Hepatocyte (in vitro differentiated cells): ENCODE data around the gene MRGPRE. TPM values are rescaled to one million over a fixed set of nuclear protein-coding genes. Genes with fewer than 3 reads are reported as not detected.

ENCODE experiments used
- DNase-seq: peaks from one replicate; pipeline ENCODE4 v3.0.0-alpha.2; 2016; ENCODE audit warnings: low spot score
- H2AFZ ChIP-seq: fragments of 200-600 bp; sonication (generic); 2 replicates; pipeline ENCODE4 v1.6.0; 2016; ENCODE audit warnings: antibody characterized with exemption, mild to moderate bottlenecking
- H3K27ac ChIP-seq: fragments of 200-600 bp; sonication (generic); 2 replicates; pipeline ENCODE4 v1.5.1; 2016; ENCODE audit warnings: mild to moderate bottlenecking
- H3K27me3 ChIP-seq: fragments of 200-600 bp; sonication (generic); 2 replicates; pipeline ENCODE4 v1.6.1; 2016
- H3K36me3 ChIP-seq: fragments of 200-600 bp; sonication (generic); replicated peaks from 2 replicates; pipeline ENCODE4 v1.5.1; 2016; ENCODE audit warnings: low read depth; ENCODE audit not compliant: insufficient read depth
- H3K4me1 ChIP-seq: fragments of 200-600 bp; sonication (generic); 2 replicates; pipeline ENCODE4 v1.5.1; 2016; ENCODE audit warnings: mild to moderate bottlenecking, moderate library complexity; ENCODE audit not compliant: insufficient read depth
- H3K4me2 ChIP-seq: fragments of 200-600 bp; sonication (generic); 2 replicates; pipeline ENCODE4 v1.6.0; 2016
- H3K4me3 ChIP-seq: fragments of 200-600 bp; sonication (generic); 2 replicates; pipeline ENCODE4 v1.5.1; 2016; ENCODE audit warnings: mild to moderate bottlenecking
- H3K79me2 ChIP-seq: fragments of 200-600 bp; sonication (generic); 2 replicates; pipeline ENCODE4 v1.6.0; 2017; ENCODE audit warnings: mild to moderate bottlenecking
- H3K9me2 ChIP-seq: fragments of 200-600 bp; sonication (generic); replicated peaks from 2 replicates; pipeline ENCODE4 v1.6.0; 2017; ENCODE audit warnings: mild to moderate bottlenecking; ENCODE audit not compliant: insufficient read depth
- H3K9me3 ChIP-seq: fragments of 200-600 bp; sonication (generic); 2 replicates; pipeline ENCODE4 v1.5.1; 2016; ENCODE audit warnings: low read depth, mild to moderate bottlenecking
- H4K20me1 ChIP-seq: fragments of 200-600 bp; sonication (generic); 2 replicates; pipeline ENCODE4 v1.6.0; 2016; ENCODE audit warnings: mild to moderate bottlenecking; ENCODE audit not compliant: insufficient read depth, poor library complexity, severe bottlenecking
- EZH2 ChIP-seq: fragments of 200-600 bp; sonication (generic); IDR thresholded peaks from 2 replicates; pipeline ENCODE4 v1.6.1; 2016; ENCODE audit warnings: antibody characterized with exemption, mild to moderate bottlenecking, borderline replicate concordance
- EZH2phosphoT487 ChIP-seq: fragments of 200-600 bp; sonication (generic); IDR thresholded peaks from one replicate; pipeline ENCODE4 v1.6.1; 2018; ENCODE audit warnings: antibody characterized with exemption, mild to moderate bottlenecking, low read depth, moderate library complexity; ENCODE audit not compliant: unreplicated experiment, severe bottlenecking
- WGBS: methylation state at CpG from one replicate; pipeline ENCODE4 v1.1.6; 2016; ENCODE audit warnings: low lambda C conversion rate; ENCODE audit errors: missing lambda C conversion rate; 5-methylcytosine and 5-hydroxymethylcytosine counted together
- polyA plus RNA-seq: library from polyadenylated mRNA; unstranded; fragments of >200 nt; fragmentation: Nextera tagmentation; extraction: Ambion mirVana; gene quantifications from 2 replicates; pipeline ENCODE4 v1.2.1, GENCODE V29; 2016
- total RNA-seq: library from RNA; depleted of rRNA; stranded (reverse); fragments of >200 nt; gene quantifications from 2 replicates; pipeline ENCODE4 v1.2.3, GENCODE V29; 2014
- TF ChIP-seq, protein P1 (sequence below): fragments of 200-600 bp; sonication (generic); IDR thresholded peaks from 2 replicates; pipeline ENCODE4 v1.5.1; 2016; ENCODE audit warnings: antibody characterized with exemption, mild to moderate bottlenecking; ENCODE audit not compliant: poor library complexity

MRGPRE gene
- total and polyA plus RNA-seq, 2 experiments from 2014 or later, result not detected

DNA sequence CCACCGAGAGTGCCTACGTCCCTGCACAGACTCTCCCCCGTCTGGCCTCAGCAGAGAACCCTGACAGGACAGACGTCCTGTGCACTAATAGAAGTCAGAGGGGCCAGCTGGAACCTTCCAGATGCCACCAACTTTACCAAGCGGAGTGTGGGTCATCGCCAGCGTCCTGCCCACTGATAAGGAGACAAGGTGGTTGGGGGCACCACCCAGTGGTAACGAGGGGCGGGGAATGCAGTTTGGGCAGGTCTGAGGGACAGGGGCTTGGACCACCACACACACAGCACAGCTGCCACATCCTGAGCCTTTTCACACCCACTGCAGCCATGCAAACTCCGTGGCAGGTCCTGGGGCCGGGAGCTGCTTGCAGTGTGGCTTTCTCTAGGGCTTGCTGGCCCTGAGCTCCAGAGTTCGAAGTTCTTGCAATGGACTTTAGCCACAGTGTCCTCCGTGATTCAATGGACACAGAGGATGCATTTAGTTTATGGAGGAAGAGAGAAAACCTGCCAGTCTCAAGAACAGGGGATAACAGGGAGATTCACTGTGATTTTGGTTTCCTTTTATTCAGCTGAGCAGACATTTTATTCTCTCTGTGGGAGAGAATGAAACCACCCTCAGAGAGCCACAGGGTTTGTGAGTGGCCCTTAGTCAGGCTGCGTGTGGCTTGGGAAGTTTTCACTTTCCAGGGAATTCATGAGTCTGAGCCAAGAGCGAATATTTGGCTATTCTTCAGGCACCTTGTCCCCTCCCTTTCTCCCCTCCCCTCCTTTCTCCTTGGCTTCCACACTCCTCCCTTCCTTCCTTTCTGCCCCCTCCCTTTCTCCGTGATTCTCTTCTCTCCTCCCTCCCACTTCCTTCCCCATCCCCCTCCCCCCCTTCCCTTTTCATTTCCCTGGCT is 26.7 kb downstream of the MRGPRE start:
- no peak for TF ChIP-seq EZH2
- TF ChIP-seq, protein P1, sequence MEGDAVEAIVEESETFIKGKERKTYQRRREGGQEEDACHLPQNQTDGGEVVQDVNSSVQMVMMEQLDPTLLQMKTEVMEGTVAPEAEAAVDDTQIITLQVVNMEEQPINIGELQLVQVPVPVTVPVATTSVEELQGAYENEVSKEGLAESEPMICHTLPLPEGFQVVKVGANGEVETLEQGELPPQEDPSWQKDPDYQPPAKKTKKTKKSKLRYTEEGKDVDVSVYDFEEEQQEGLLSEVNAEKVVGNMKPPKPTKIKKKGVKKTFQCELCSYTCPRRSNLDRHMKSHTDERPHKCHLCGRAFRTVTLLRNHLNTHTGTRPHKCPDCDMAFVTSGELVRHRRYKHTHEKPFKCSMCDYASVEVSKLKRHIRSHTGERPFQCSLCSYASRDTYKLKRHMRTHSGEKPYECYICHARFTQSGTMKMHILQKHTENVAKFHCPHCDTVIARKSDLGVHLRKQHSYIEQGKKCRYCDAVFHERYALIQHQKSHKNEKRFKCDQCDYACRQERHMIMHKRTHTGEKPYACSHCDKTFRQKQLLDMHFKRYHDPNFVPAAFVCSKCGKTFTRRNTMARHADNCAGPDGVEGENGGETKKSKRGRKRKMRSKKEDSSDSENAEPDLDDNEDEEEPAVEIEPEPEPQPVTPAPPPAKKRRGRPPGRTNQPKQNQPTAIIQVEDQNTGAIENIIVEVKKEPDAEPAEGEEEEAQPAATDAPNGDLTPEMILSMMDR, result no peak
- TF ChIP-seq EZH2phosphoT487, result no peak
- H3K79me2 ChIP-seq, result no peaks in the 10 kb centered on the region
- no peaks in the 10 kb centered on the region for H3K9me3 ChIP-seq
- no peak overlapping the region for H3K4me3 ChIP-seq
- no peak for DNase-seq
- H4K20me1 ChIP-seq, result no peaks in the 10 kb centered on the region
- H3K27ac ChIP-seq, result no peak overlapping the region
- H2AFZ ChIP-seq, result no peak overlapping the region
- WGBS, result 60% methylated on average over 15 of the region's 16 CpGs
- H3K4me1 ChIP-seq, result no peaks in the 10 kb centered on the region
- no peaks in the 10 kb centered on the region for H3K9me2 ChIP-seq
- H3K4me2 ChIP-seq, result no peak overlapping the region
- no peaks in the 10 kb centered on the region for H3K36me3 ChIP-seq
- peaks cover 56% of the 10 kb centered on the region for H3K27me3 ChIP-seq

DNA sequence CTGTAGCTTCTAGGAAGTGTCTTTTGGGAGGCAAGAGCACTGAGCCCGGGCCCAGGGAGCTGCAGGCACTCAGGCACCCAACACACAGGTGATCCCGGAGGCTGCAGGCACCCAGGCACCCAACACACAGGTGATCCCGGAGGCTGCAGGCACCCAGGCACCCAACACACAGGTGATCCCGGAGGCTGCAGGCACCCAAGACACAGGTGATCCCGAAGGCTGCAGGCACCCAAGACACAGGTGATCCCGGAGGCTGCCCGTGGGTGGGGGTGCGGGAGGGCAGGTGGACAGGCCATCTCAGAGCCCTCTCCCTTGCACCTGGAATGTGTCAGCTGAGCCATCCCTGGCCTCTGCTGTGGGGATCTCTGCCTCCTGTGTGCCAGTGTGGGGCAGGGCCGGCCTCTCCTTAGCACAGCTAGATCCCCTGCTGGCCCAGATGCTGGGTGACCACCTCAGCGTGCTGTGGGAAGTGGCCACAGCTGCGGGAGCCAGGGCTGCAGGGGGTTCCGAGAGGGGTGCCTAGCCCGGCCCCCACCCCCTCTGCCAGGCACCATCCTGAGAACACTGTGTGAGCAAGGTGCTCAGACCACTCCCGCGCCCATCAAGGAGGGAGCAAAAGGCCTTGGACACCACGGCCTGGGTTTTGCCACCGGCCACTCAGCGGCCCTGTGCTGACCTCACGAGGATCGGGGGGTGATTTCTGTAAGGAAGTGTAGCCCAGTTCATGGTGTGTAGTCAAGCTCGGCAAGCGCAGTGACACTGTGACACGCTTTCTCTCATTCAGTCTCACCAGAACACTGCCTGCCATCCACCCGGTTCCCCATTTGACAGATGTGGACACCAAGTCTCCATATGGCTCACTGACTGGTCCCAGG is 27.8 kb downstream of the MRGPRE start:
- Histone ChIP-seq H3K9me2 (no peaks in the 10 kb centered on the region), H3K4me1 (no peaks in the 10 kb centered on the region), H3K27ac (no peak overlapping the region), H3K4me3 (no peak overlapping the region), H3K36me3 (no peaks in the 10 kb centered on the region), H3K79me2 (no peaks in the 10 kb centered on the region), H3K9me3 (no peaks in the 10 kb centered on the region), H3K4me2 (no peak overlapping the region), H2AFZ (no peak overlapping the region), H3K27me3 (peaks cover 56% of the 10 kb centered on the region), H4K20me1 (no peaks in the 10 kb centered on the region)
- TF ChIP-seq, protein P1, result no peak
- no peak for TF ChIP-seq EZH2phosphoT487
- TF ChIP-seq EZH2, result no peak
- no peak for DNase-seq
- 88% methylated on average over 24 of the region's 24 CpGs for WGBS

DNA sequence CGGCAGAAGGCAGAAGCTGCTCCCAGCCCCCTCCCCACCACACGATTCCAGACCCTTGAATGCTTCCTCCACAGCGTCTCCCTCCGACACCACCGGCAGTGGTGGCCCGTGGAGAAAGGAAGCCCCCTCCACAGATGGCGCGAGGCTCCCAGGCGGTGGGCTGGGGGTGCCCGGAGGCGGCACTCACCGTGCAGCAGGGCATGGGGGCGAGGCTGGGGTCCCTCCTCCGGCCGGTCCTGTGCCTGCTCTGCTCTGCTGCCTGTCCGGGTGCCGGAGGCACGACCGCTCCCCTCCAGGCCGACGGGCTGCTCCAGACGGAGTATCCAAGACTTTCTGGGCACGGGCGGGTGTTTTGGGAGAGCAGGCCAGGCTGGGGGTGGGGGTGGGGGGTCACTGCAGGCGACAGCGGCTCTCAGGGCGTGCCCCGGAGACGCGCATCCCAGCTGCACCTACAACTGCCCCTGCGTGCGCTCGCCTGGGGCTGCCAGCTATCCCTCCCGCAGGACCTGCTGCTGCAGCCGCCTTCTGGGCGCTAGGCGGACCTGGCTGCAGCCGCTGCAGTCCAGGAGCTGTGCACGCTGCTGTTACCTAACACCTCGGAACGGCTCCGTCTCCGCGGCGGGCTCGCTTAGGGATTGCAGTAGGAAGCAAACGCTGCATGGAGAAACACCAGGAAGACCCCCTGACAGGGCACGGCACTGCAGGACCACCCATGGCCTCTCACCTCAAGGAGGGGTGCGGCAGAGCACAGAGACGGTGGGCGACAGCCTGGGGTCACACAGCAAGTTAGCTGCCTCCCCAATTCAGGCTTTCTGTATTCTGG is 28.8 kb downstream of the MRGPRE start:
- no peaks in the 10 kb centered on the region for H3K79me2 ChIP-seq
- no peak overlapping the region for H3K27ac ChIP-seq
- H3K4me1 ChIP-seq, result no peaks in the 10 kb centered on the region
- no peaks in the 10 kb centered on the region for H4K20me1 ChIP-seq
- H3K9me2 ChIP-seq, result no peaks in the 10 kb centered on the region
- H3K4me2 ChIP-seq, result peak overlapping the region; percentile 70
- peaks cover 50% of the 10 kb centered on the region for H3K27me3 ChIP-seq
- no peak overlapping the region for H2AFZ ChIP-seq
- peak; percentile 14 for TF ChIP-seq EZH2phosphoT487
- TF ChIP-seq, protein P1, result no peak
- peak; percentile 59 for DNase-seq
- WGBS, result 6% methylated on average over 41 of the region's 51 CpGs
- no peaks in the 10 kb centered on the region for H3K9me3 ChIP-seq
- H3K4me3 ChIP-seq, result no peak overlapping the region
- no peaks in the 10 kb centered on the region for H3K36me3 ChIP-seq
